Measurements from ENCODE around the gene GRAMD1A.

- TF ChIP-seq CTCF (conservative IDR thresholded peaks at IDR 0.05; ENCODE audit: low read length) (no peak), EZH2phosphoT487 (IDR thresholded peaks at IDR 0.05; ENCODE audit: borderline replicate concordance, low read depth, low read length) (no peak)
These were observed 52.6 kb downstream of the GRAMD1A start for GRCh38 chr19:35052599-35053190.
